ENCODE data around the gene ZBTB1. TPM values are rescaled to one million over a fixed set of nuclear protein-coding genes. Genes with fewer than 3 reads are reported as not detected.
A peak's percentile ranks its signal among the peaks of the same experiment; 100 is the strongest.
"Not testable (repeated sequence)": the region's sequence is repeated elsewhere in the genome, so short reads cannot be mapped to it uniquely, and the experiment has no call there.

The ZBTB1 gene
- total and polyA plus RNA-seq, 2 experiments from 2014 or later: 28.5 to 31.4 TPM

- H3K9me3 ChIP-seq (ENCODE audit: low read depth): no peaks in the 10 kb centered on the region
- no peaks in the 10 kb centered on the region for H3K36me3 ChIP-seq
- DNase-seq (ENCODE audit: low read depth in 1 of 2, low spot score in 1 of 2): no peak
- peaks cover 8% of the 10 kb centered on the region for H3K4me1 ChIP-seq (ENCODE audit: low read depth)
- no peak overlapping the region for H3K4me3 ChIP-seq
- H3K27ac ChIP-seq: no peak overlapping the region
- no peaks in the 10 kb centered on the region for H3K27me3 ChIP-seq
- TF ChIP-seq, protein P1, sequence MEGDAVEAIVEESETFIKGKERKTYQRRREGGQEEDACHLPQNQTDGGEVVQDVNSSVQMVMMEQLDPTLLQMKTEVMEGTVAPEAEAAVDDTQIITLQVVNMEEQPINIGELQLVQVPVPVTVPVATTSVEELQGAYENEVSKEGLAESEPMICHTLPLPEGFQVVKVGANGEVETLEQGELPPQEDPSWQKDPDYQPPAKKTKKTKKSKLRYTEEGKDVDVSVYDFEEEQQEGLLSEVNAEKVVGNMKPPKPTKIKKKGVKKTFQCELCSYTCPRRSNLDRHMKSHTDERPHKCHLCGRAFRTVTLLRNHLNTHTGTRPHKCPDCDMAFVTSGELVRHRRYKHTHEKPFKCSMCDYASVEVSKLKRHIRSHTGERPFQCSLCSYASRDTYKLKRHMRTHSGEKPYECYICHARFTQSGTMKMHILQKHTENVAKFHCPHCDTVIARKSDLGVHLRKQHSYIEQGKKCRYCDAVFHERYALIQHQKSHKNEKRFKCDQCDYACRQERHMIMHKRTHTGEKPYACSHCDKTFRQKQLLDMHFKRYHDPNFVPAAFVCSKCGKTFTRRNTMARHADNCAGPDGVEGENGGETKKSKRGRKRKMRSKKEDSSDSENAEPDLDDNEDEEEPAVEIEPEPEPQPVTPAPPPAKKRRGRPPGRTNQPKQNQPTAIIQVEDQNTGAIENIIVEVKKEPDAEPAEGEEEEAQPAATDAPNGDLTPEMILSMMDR (IDR thresholded peaks at IDR 0.05; ENCODE audit: low read depth, low read length): no peak
Measured at GRCh38 chr14:64563696-64564095, 59.1 kb downstream of the ZBTB1 start.

- DNase-seq (ENCODE audit: low read depth in 1 of 2, low spot score in 1 of 2): peak; percentile 29 to 30
- Histone ChIP-seq H3K27ac (peak overlapping the region; percentile 49), H3K4me3 (no peak overlapping the region), H3K36me3 (no peaks in the 10 kb centered on the region), H3K4me1 (ENCODE audit: low read depth) (peaks cover 8% of the 10 kb centered on the region), H3K27me3 (no peaks in the 10 kb centered on the region), H3K9me3 (ENCODE audit: low read depth) (no peaks in the 10 kb centered on the region)
- TF ChIP-seq, protein P1 (IDR thresholded peaks at IDR 0.05; ENCODE audit: low read depth, low read length): no peak
Measured at GRCh38 chr14:64566651-64567122, 62.1 kb downstream of the ZBTB1 start.

- Histone ChIP-seq H3K36me3 (no peaks in the 10 kb centered on the region), H3K9me3 (ENCODE audit: low read depth) (no peaks in the 10 kb centered on the region), H3K27me3 (no peaks in the 10 kb centered on the region), H3K27ac (no peak overlapping the region), H3K4me1 (ENCODE audit: low read depth) (peaks cover 8% of the 10 kb centered on the region), H3K4me3 (no peak overlapping the region)
- TF ChIP-seq, protein P1 (IDR thresholded peaks at IDR 0.05; ENCODE audit: low read depth, low read length): no peak
- peak in 1 of 2 donors; percentile 90 for DNase-seq (ENCODE audit: low read depth in 1 of 2, low spot score in 1 of 2)
Measured at GRCh38 chr14:64569138-64569631, 64.6 kb downstream of the ZBTB1 start.

DNA sequence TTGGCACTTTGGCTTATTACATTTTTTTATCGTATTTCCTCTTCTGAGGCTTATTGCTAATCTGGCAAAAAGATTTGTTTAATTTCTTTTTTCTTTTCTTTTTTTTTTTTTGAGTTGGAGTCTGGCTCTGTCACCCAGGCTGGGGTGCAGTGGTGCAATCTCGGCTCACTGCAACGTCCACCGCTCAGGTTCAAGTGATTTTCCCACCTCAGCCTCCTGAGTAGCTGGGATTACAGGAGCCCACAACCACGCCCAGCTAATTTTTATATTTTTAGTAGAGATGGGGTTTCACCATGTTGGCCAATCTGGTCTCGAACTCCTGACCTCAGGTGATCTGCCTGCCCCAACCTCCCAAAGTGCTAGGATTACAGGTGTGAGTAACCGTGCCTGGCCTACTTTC lies 65.1 kb downstream of the ZBTB1 start:
- not testable (repeated sequence) for H3K27me3 ChIP-seq; H3K9me3 ChIP-seq (ENCODE audit: low read depth); H3K4me3 ChIP-seq; H3K27ac ChIP-seq; DNase-seq (ENCODE audit: low read depth in 1 of 2, low spot score in 1 of 2); H3K36me3 ChIP-seq
- H3K4me1 ChIP-seq (ENCODE audit: low read depth): peaks cover 11% of the 10 kb centered on the region

DNA sequence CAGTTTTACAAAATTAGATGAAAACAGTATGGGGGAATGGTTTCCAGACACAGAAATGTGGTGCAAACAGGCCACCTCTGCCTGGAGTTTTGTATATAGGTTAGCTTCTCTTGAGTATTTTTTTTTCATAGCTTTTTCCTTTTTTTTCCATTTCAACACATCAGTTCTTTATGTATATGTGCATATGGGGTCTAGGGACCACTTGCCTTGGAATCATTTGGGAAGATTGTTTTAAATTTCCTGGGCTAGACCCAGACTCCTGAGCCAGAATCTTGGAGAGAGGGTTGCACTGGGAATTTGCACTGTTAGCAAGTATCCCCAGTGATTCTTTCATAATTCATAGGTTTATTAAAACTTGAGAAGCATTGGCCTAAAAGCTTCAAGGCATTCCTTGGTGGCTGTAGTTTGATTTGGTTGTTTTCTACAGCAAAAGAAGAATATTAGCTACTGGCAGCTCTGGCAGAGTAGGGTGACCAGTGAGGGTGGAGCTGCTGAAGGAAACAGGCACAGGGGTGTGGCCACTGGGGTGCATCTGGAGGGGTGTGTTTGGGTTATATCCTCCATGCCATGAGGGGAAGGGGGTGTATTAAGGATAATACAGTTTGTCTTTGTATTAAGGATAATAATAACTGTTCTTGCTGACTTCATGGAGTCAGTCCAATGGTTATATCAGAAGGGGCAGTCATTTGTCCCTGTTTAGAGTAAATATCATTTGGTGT lies 68.0 kb downstream of the ZBTB1 start:
- H3K27ac ChIP-seq: peak overlapping the region; percentile 12
- TF ChIP-seq, protein P1 (IDR thresholded peaks at IDR 0.05; ENCODE audit: low read depth, low read length): no peak
- no peak overlapping the region for H3K4me3 ChIP-seq
- no peaks in the 10 kb centered on the region for H3K27me3 ChIP-seq
- no peak for DNase-seq (ENCODE audit: low read depth in 1 of 2, low spot score in 1 of 2)
- H3K36me3 ChIP-seq: no peaks in the 10 kb centered on the region
- H3K4me1 ChIP-seq (ENCODE audit: low read depth): peaks cover 3% of the 10 kb centered on the region
- no peaks in the 10 kb centered on the region for H3K9me3 ChIP-seq (ENCODE audit: low read depth)

DNA sequence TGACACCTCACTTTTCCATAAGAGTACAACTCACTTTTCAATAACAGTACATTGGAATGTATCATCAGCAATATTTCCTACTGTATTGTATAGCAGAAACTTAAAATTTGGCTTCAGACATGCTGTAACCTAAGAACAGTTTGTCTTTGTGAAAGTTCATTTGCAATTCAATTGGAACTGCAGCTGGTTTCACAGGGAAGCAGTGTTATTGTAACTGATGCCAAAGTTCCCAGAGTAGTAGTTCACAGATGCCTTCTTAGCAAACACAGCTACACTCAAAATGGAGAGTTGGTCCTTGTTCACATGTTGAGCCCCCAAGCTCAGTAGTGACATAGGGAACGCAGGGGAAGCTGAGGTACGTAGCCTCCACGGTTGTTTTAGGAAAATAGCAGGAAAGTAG lies 68.5 kb downstream of the ZBTB1 start:
- no peak for DNase-seq (ENCODE audit: low read depth in 1 of 2, low spot score in 1 of 2)
- TF ChIP-seq, protein P1 (IDR thresholded peaks at IDR 0.05; ENCODE audit: low read depth, low read length): no peak
- H3K4me3 ChIP-seq: no peak overlapping the region

More for the DNA sequence above, 68.5 kb downstream of the ZBTB1 start:
- H3K27ac ChIP-seq: peak overlapping the region; percentile 12
- no peaks in the 10 kb centered on the region for H3K36me3 ChIP-seq
- no peaks in the 10 kb centered on the region for H3K9me3 ChIP-seq (ENCODE audit: low read depth)
- peaks cover 3% of the 10 kb centered on the region for H3K4me1 ChIP-seq (ENCODE audit: low read depth)
- no peaks in the 10 kb centered on the region for H3K27me3 ChIP-seq

All from cardiac muscle cell (in vitro differentiated cells and primary cell).